HG02884 (cell line): ENCODE measurements around the gene CNOT6.

Experiments used
- ATAC-seq: cut with Tn5 transposase; IDR thresholded peaks from one replicate; pipeline ENCODE4 v1.9.1; 2021; ENCODE audit warnings: mild to moderate bottlenecking, moderate library complexity; ENCODE audit not compliant: unreplicated experiment

CNOT6 gene

GRCh38 chr5:180598797-180599589 lies 104.8 kb downstream of the CNOT6 start:
- no peak for ATAC-seq

- ATAC-seq: no peak
Observed at GRCh38 chr5:180599590-180599914, 105.4 kb downstream of the CNOT6 start.

GRCh38 chr5:180599981-180600553 lies 105.9 kb downstream of the CNOT6 start:
- no peak for ATAC-seq

GRCh38 chr5:180600554-180601041 lies 106.4 kb downstream of the CNOT6 start:
- ATAC-seq: no peak

GRCh38 chr5:180601591-180602480 lies 107.7 kb downstream of the CNOT6 start:
- no peak for ATAC-seq

GRCh38 chr5:180602481-180603075 lies 108.4 kb downstream of the CNOT6 start:
- ATAC-seq: no peak

GRCh38 chr5:180603076-180603594 lies 109.0 kb downstream of the CNOT6 start:
- ATAC-seq: no peak

- ATAC-seq: no peak
Observed at GRCh38 chr5:180604271-180604670, 110.1 kb downstream of the CNOT6 start.

- no peak for ATAC-seq
Observed at GRCh38 chr5:180605554-180606214, 111.5 kb downstream of the CNOT6 start.

- no peak for ATAC-seq
Observed at GRCh38 chr5:180606215-180606785, 112.1 kb downstream of the CNOT6 start.

GRCh38 chr5:180607861-180608571 lies 113.8 kb downstream of the CNOT6 start:
- no peak for ATAC-seq

GRCh38 chr5:180608572-180609310 lies 114.6 kb downstream of the CNOT6 start:
- ATAC-seq: no peak

GRCh38 chr5:180609386-180609785 lies 115.2 kb downstream of the CNOT6 start:
- ATAC-seq: no peak

GRCh38 chr5:180609817-180610550 lies 115.8 kb downstream of the CNOT6 start:
- no peak for ATAC-seq

- no peak for ATAC-seq
Observed at GRCh38 chr5:180611140-180611850, 117.1 kb downstream of the CNOT6 start.

GRCh38 chr5:180612683-180613082 lies 118.5 kb downstream of the CNOT6 start:
- ATAC-seq: no peak

GRCh38 chr5:180613188-180613813 lies 119.1 kb downstream of the CNOT6 start:
- no peak for ATAC-seq
